Measurements from ENCODE around the gene OBSCN. TPM values are rescaled to one million over a fixed set of nuclear protein-coding genes. Genes with fewer than 3 reads are reported as not detected.

OBSCN gene
- total RNA-seq, 6 experiments from 2014 or later, result 0.27 to 1.8 (median 0.53) TPM

- H3K36me3 Mint-ChIP-seq (ENCODE audit: low read depth), result no peaks in the 10 kb centered on the region
- H3K4me1 Mint-ChIP-seq (ENCODE audit: low read depth), result no peaks in the 10 kb centered on the region
- no peak overlapping the region for H3K27ac Mint-ChIP-seq
- no peak for TF ChIP-seq CTCF (IDR thresholded peaks at IDR 0.05)
- DNase-seq, result no peak
- peaks cover 10% of the 10 kb centered on the region for H3K9me3 Mint-ChIP-seq
- peaks cover 17% of the 10 kb centered on the region for H3K27me3 Mint-ChIP-seq (ENCODE audit: insufficient read depth)
- H3K4me3 Mint-ChIP-seq, result no peak overlapping the region
Observed at GRCh38 chr1:228348708-228349467, 141.0 kb downstream of the OBSCN start.

DNA sequence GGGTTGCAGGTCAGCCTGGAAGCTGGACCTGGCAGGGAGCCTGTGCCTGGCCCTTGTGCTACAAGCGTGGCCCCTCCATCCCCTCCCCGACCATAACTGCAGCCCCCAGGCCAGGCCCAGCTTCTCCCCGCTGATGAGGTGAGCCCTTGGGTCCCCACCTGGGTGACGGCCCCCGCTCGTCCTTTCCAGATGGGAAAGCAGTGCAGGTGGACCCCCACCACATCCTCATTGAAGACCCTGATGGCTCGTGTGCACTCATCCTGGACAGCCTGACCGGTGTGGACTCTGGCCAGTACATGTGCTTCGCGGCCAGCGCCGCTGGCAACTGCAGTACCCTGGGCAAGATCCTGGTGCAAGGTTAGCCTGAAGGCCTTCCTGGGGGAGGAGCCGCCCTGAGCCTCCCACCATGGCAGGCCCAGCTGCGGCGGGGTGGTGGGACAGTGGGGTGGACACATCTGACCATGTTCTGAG, 141.9 kb downstream of the OBSCN start:
- H3K27me3 Mint-ChIP-seq (ENCODE audit: insufficient read depth), result peaks cover 17% of the 10 kb centered on the region
- TF ChIP-seq CTCF (IDR thresholded peaks at IDR 0.05), result no peak
- H3K36me3 Mint-ChIP-seq (ENCODE audit: low read depth), result no peaks in the 10 kb centered on the region
- no peaks in the 10 kb centered on the region for H3K4me1 Mint-ChIP-seq (ENCODE audit: low read depth)
- H3K4me3 Mint-ChIP-seq, result no peak overlapping the region
- H3K9me3 Mint-ChIP-seq, result peaks cover 4% of the 10 kb centered on the region; the same call in 1 of the 2 replicates
- DNase-seq, result no peak
- no peak overlapping the region for H3K27ac Mint-ChIP-seq

DNA sequence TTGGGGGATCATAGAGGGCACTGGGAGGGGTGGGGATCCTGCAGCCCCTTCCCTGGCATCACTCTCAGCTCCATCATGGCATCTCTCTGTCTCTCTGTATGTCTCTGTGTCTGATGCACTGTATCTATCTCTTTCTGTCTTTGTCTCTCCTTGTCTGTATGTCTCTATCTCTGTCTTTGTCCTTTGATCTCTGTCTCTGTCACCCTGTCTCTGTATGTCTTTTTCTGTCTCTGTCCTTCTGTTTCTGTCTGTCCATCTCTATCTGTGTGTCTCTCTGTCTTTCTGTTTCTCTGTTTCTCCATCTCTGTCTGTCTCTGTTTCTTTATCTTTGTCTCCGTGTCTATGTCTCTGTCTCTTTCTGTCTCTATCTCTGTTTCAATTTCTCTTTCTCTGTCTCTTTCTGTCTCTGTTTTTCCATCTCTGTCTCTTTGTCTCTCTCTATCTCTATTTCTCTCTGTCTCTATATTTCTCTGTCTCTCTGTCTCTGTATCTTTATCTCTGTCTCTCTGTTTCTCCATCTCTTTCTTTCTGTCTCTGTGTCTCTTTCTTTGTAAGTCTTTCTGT, 142.4 kb downstream of the OBSCN start:
- Mint-ChIP-seq H3K9me3 (peaks cover 4% of the 10 kb centered on the region; the same call in 1 of the 2 replicates), H3K4me3 (no peak overlapping the region), H3K4me1 (ENCODE audit: low read depth) (no peaks in the 10 kb centered on the region), H3K36me3 (ENCODE audit: low read depth) (no peaks in the 10 kb centered on the region), H3K27me3 (ENCODE audit: insufficient read depth) (peaks cover 17% of the 10 kb centered on the region), H3K27ac (no peak overlapping the region)
- TF ChIP-seq CTCF (IDR thresholded peaks at IDR 0.05), result no peak
- DNase-seq, result no peak

GRCh38 chr1:228350831-228351781, 143.3 kb downstream of the OBSCN start:
- Mint-ChIP-seq H3K36me3 (ENCODE audit: low read depth) (no peaks in the 10 kb centered on the region), H3K27ac (no peak overlapping the region), H3K4me1 (ENCODE audit: low read depth) (no peaks in the 10 kb centered on the region), H3K4me3 (no peak overlapping the region), H3K9me3 (peaks cover 4% of the 10 kb centered on the region; the same call in 1 of the 2 replicates), H3K27me3 (ENCODE audit: insufficient read depth) (peaks cover 17% of the 10 kb centered on the region)
- no peak for DNase-seq
- TF ChIP-seq CTCF (IDR thresholded peaks at IDR 0.05), result no peak

GRCh38 chr1:228351850-228352249, 144.0 kb downstream of the OBSCN start:
- Mint-ChIP-seq H3K4me3 (no peak overlapping the region), H3K27ac (no peak overlapping the region), H3K9me3 (0 out of 2 replicates have a peak, but pooled peaks cover 4% of the 10 kb centered on the region), H3K36me3 (ENCODE audit: low read depth) (no peaks in the 10 kb centered on the region), H3K4me1 (ENCODE audit: low read depth) (no peaks in the 10 kb centered on the region), H3K27me3 (ENCODE audit: insufficient read depth) (peaks cover 13% of the 10 kb centered on the region)
- no peak for TF ChIP-seq CTCF (IDR thresholded peaks at IDR 0.05)
- DNase-seq, result no peak
